CD4-positive, alpha-beta memory T cell (primary cell): ENCODE data around the gene MEIS2. TPM values are rescaled to one million over a fixed set of nuclear protein-coding genes. Genes with fewer than 3 reads are reported as not detected.

ENCODE experiments used
- CTCF ChIA-PET: fragments of 350-600 bp; sonication (Branson Sonifier 250); formaldehyde crosslinking; loops from one replicate; lab custom pipeline; 2021; ENCODE audit warnings: inconsistent platforms; ENCODE audit not compliant: partially characterized antibody; lab: Charles Lee
- POLR2A ChIA-PET: fragments of 350-600 bp; sonication (Branson Sonifier 250); formaldehyde crosslinking; loops from one replicate; lab custom pipeline; 2021; ENCODE audit not compliant: partially characterized antibody; lab: Charles Lee
- DNase-seq, 5 donors: peaks; one replicate each; pipeline versions ENCODE4 v3.0.0 to v3.0.0-alpha.2; 2020 to 2022; ENCODE audit warnings: mixed read lengths in 1 of 5
- H3K27ac ChIP-seq: one replicate; pipeline ENCODE4 v1.7.0; 2013; ENCODE audit warnings: low read depth, low read length
- H3K27me3 ChIP-seq: 2 replicates; pipeline ENCODE4 v1.7.0; 2013; ENCODE audit warnings: mild to moderate bottlenecking, low read length, moderate library complexity; ENCODE audit not compliant: insufficient read depth
- H3K36me3 ChIP-seq: 2 replicates; pipeline ENCODE4 v1.7.0; 2013; ENCODE audit warnings: mild to moderate bottlenecking, low read length, moderate library complexity; ENCODE audit not compliant: insufficient read depth
- H3K4me1 ChIP-seq: 2 replicates; pipeline ENCODE4 v1.7.0; 2013; ENCODE audit warnings: mild to moderate bottlenecking, low read length, moderate library complexity; ENCODE audit not compliant: insufficient read depth
- H3K4me3 ChIP-seq, 2 donors: one replicate each; pipeline ENCODE4 v1.7.0; 2013; ENCODE audit warnings: low read length in 2 of 2, mild to moderate bottlenecking in 1 of 2
- H3K9me3 ChIP-seq, 2 donors: one replicate each; pipeline ENCODE4 v1.7.0; 2013; ENCODE audit warnings: low read length in 2 of 2, control low read depth in 1 of 2; ENCODE audit not compliant: control insufficient read depth in 1 of 2
- H3K27ac Mint-ChIP-seq, 7 donors: one replicate each; pipeline ENCODE4 v1.8.0; 2020 to 2021; ENCODE audit warnings: mixed read lengths in 7 of 7, mild to moderate bottlenecking in 6 of 7, inconsistent platforms in 3 of 7, moderate library complexity in 3 of 7
- H3K27me3 Mint-ChIP-seq, 2 donors: one replicate each; pipeline ENCODE4 v1.8.0; 2020 to 2021; ENCODE audit warnings: mixed read lengths in 2 of 2
- H3K36me3 Mint-ChIP-seq, 2 donors: one replicate each; pipeline ENCODE4 v1.8.0; 2020 to 2021; ENCODE audit warnings: mixed read lengths in 2 of 2, inconsistent platforms in 1 of 2, mild to moderate bottlenecking in 1 of 2
- H3K4me1 Mint-ChIP-seq, 4 donors: one replicate each; pipeline ENCODE4 v1.8.0; 2020 to 2021; ENCODE audit warnings: mixed read lengths in 4 of 4, mild to moderate bottlenecking in 1 of 4
- H3K4me3 Mint-ChIP-seq, 8 donors: one replicate each; pipeline ENCODE4 v1.8.0; 2020 to 2021; ENCODE audit warnings: mixed read lengths in 8 of 8, mild to moderate bottlenecking in 7 of 8, moderate library complexity in 6 of 8, inconsistent platforms in 3 of 8
- H3K9me3 Mint-ChIP-seq, 8 donors: one replicate each; pipeline ENCODE4 v1.8.0; 2020 to 2021; ENCODE audit warnings: mixed read lengths in 8 of 8, mild to moderate bottlenecking in 5 of 8, inconsistent platforms in 3 of 8, moderate library complexity in 1 of 8
- intact Hi-C: fragments of 100-400 bp; cut with micrococcal nuclease; formaldehyde crosslinking; loops from one replicate; pipeline ENCODE4 v1.15.1; 2023
- polyA plus RNA-seq, 2 donors: library from polyadenylated mRNA; unstranded; fragments of 300-500 nt; fragmentation: Illumina TruSeq; gene quantifications; one replicate each; pipeline ENCODE4 v1.2.3, GENCODE V29; 2021
- total RNA-seq, 2 experiments: library from RNA; stranded (reverse); gene quantifications; one replicate each; pipeline ENCODE4 v1.2.3, GENCODE V29; 2021

The MEIS2 gene
- total and polyA plus RNA-seq, 4 experiments from 2014 or later: not detected

DNA sequence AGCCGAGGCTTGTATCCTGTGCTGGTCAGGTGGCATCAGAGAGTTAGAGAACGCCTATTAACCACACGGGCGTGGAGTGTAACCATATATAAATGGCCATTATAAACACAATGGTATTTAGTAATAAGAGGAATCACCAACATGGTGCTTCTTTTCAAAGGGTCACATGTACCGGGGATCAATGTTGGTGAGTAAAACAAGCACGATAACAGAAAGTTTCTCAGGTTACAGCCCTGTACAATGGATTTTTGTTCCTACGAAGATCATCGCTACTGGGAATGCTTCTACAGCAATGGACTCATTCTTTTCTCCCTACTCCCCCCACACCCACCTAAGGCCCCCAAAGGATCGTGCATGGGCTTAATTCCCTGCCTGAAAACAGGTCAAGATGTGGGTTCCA lies 42.5 kb downstream of the MEIS2 start:
- Histone ChIP-seq H3K27me3 (no peaks in the 10 kb centered on the region), H3K36me3 (no peaks in the 10 kb centered on the region), H3K9me3 (no peaks in the 10 kb centered on the region), H3K27ac (no peak overlapping the region), H3K4me3 (no peak overlapping the region), H3K4me1 (no peaks in the 10 kb centered on the region)
- no peak overlapping the region for H3K27ac Mint-ChIP-seq
- ChIA-PET CTCF (no interaction called here), POLR2A (no interaction called here)
- peaks cover 0 to 3% (median under 1%) of the 10 kb centered on the region in 8 donors for H3K9me3 Mint-ChIP-seq
- intact Hi-C loops: no loop called here
- DNase-seq: no peak
- H3K4me3 Mint-ChIP-seq: no peak overlapping the region
- no peaks in the 10 kb centered on the region for H3K36me3 Mint-ChIP-seq
- no peaks in the 10 kb centered on the region for H3K4me1 Mint-ChIP-seq
- no peaks in the 10 kb centered on the region for H3K27me3 Mint-ChIP-seq

DNA sequence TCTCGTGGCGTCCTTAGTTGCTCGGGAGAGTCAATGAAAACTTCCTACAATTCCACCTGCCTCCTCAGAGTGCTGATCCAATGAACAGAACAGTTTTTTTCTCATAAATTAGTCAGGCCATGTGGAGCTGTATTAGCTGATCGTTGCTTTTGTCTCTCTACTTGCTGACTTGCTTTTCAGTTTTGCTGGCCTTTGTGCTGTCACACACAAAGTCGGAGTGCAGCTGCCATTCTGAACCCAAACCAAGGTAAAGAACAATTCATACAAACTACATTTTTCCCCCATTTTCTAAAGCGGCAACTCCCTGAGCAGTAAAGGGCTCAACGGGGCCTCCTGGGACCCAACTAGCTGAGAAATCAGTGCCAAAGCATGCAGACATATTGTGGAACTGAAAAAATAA lies 43.1 kb downstream of the MEIS2 start:
- Mint-ChIP-seq H3K27ac (no peak overlapping the region), H3K9me3 (peaks cover 0 to 5% (median 3%) of the 10 kb centered on the region in 8 donors), H3K4me1 (peaks cover 0 to 1% (median 0%) of the 10 kb centered on the region in 4 donors), H3K36me3 (no peaks in the 10 kb centered on the region), H3K27me3 (no peaks in the 10 kb centered on the region), H3K4me3 (no peak overlapping the region)
- no peak for DNase-seq
- Histone ChIP-seq H3K36me3 (no peaks in the 10 kb centered on the region), H3K27me3 (no peaks in the 10 kb centered on the region), H3K4me3 (no peak overlapping the region), H3K27ac (no peak overlapping the region), H3K4me1 (no peaks in the 10 kb centered on the region), H3K9me3 (no peaks in the 10 kb centered on the region)
- POLR2A ChIA-PET: no interaction called here
- CTCF ChIA-PET: no interaction called here
- intact Hi-C loops: no loop called here

DNA sequence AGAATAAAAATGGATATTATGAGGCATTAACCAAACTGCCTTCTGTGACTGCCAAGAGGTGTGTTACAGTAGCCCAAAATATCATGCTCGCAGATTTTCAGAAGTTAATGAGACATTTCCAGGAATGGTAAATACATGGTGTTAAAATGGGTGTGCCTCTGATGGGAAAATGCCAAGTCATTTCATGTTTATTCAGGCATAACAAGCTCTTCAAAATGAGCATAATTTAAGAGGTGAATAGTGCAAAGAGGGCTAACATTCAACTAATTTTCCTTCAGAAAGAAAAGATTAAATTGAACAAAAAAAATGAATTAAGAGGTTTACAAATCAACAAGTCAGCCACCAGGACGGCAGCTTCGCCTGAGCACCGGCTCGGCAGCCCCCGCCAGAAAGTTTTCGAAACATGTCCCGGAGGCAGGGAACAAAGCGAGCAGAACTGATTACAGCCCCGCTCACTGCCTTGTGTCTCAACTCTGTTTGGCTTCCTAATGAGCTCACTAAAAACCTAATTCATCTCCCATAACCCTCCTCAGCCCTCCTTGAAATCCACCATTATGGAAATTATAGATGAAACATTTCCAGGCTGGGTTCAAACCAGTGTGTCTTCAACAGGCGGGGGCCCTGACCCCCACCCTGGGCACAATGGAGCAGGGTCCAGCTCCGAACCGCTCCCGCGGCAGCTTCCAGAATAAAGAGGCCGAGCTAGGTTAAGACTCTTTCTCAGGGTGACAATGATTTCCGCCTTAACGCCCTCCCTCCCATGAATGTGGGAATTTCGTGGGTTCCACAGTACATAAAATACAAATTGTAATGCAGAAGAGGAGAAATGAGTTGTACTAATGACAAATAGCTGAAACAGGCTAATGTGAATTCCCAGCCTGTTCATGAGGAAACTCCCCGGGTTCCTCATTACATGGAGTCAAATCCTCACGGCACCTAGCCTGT lies 43.9 kb downstream of the MEIS2 start:
- CTCF ChIA-PET: no interaction called here
- Histone ChIP-seq H3K36me3 (no peaks in the 10 kb centered on the region), H3K9me3 (no peaks in the 10 kb centered on the region), H3K27ac (no peak overlapping the region), H3K4me1 (no peaks in the 10 kb centered on the region), H3K4me3 (no peak overlapping the region), H3K27me3 (no peaks in the 10 kb centered on the region)
- H3K4me1 Mint-ChIP-seq: peaks cover 0 to 1% (median 0%) of the 10 kb centered on the region in 4 donors
- no peaks in the 10 kb centered on the region for H3K36me3 Mint-ChIP-seq
- POLR2A ChIA-PET: no interaction called here
- DNase-seq: no peak
- intact Hi-C loops: no loop called here
- H3K4me3 Mint-ChIP-seq: no peak overlapping the region
- no peaks in the 10 kb centered on the region for H3K27me3 Mint-ChIP-seq
- no peak overlapping the region for H3K27ac Mint-ChIP-seq
- peaks cover 0 to 4% (median 3%) of the 10 kb centered on the region in 8 donors for H3K9me3 Mint-ChIP-seq

DNA sequence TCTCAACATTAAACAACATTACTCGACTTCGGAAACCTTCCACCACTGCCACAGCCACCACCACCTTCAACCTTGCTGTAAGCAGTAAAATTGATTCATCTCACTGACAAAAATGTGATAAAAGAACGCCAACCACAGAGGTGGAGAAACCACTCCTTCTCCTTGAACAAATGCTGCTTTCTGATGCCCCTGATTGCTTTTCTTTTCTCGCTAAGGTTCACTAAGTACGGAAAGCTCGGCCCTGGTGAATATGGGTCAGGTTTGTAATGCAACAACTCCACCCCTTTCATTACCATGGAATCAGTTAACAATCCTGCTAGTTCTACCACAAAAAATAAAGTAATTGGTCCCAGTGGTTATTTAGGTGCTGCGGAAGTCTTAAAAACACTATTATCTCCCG lies 44.9 kb downstream of the MEIS2 start:
- ChIA-PET CTCF (no interaction called here), POLR2A (no interaction called here)
- Histone ChIP-seq H3K27ac (no peak overlapping the region), H3K27me3 (no peaks in the 10 kb centered on the region), H3K4me1 (no peaks in the 10 kb centered on the region), H3K36me3 (no peaks in the 10 kb centered on the region), H3K4me3 (no peak overlapping the region), H3K9me3 (no peaks in the 10 kb centered on the region)
- H3K27me3 Mint-ChIP-seq: no peaks in the 10 kb centered on the region
- no peak overlapping the region for H3K27ac Mint-ChIP-seq
- H3K36me3 Mint-ChIP-seq: no peaks in the 10 kb centered on the region
- intact Hi-C loops: no loop called here
- no peak overlapping the region for H3K4me3 Mint-ChIP-seq
- H3K4me1 Mint-ChIP-seq: peaks cover 0 to 1% (median 0%) of the 10 kb centered on the region in 4 donors
- no peak for DNase-seq
- peaks cover 0 to 4% (median 3%) of the 10 kb centered on the region in 8 donors for H3K9me3 Mint-ChIP-seq

DNA sequence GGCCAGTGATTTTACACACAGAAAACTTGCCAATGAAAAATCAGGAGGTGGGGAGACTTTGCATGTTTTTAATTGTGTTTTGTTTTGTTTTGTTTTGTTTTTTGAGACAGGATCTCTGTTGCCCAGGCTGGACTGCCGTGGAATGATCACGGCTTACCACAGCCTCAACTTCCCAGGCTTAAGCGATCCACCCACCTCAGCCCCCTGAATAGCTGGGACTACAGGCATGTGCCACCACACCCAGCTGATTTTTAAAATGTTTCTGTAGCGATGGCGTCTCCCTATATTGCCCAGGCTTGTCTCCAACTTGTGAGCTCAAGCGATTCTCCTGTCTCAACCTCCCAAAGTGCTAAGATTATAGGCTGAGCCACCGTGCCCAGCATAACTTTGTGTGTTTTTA lies 46.0 kb downstream of the MEIS2 start:
- ChIA-PET CTCF (no interaction called here), POLR2A (no interaction called here)
- Mint-ChIP-seq H3K27me3 (no peaks in the 10 kb centered on the region), H3K27ac (no peak overlapping the region), H3K4me3 (no peak overlapping the region), H3K4me1 (peaks cover 0 to 1% (median 0%) of the 10 kb centered on the region in 4 donors), H3K9me3 (peaks cover 0 to 4% (median 3%) of the 10 kb centered on the region in 8 donors), H3K36me3 (no peaks in the 10 kb centered on the region)
- Histone ChIP-seq H3K36me3 (no peaks in the 10 kb centered on the region), H3K4me1 (no peaks in the 10 kb centered on the region), H3K27me3 (no peaks in the 10 kb centered on the region), H3K27ac (no peak overlapping the region), H3K4me3 (no peak overlapping the region), H3K9me3 (no peaks in the 10 kb centered on the region)
- intact Hi-C loops: no loop called here
- DNase-seq: no peak

DNA sequence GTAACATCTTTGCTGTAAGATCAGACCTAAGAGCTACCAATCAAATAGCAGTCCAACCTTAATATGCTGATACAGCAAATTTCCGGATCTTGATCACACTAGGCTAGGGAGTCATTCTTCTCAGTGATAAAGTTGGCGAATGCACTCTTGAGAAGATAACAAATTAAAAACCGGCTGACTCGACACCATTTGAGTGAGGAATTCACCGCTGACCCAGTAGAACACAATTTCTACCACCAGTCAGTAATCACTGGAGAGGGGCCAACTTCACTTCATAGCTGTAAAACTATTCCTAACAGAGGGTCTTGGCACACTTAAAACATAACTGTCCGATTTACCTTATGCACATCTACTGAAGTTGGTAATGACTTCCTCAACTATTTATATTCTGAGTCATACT lies 47.2 kb downstream of the MEIS2 start:
- no peak overlapping the region for H3K27ac ChIP-seq
- H3K9me3 ChIP-seq: no peaks in the 10 kb centered on the region
- no peaks in the 10 kb centered on the region for H3K4me1 ChIP-seq
- no peaks in the 10 kb centered on the region for H3K27me3 ChIP-seq
- H3K9me3 Mint-ChIP-seq: peaks cover 0 to 4% (median 3%) of the 10 kb centered on the region in 8 donors
- intact Hi-C loops: no loop called here
- CTCF ChIA-PET: no interaction called here
- H3K4me3 Mint-ChIP-seq: no peak overlapping the region
- no peaks in the 10 kb centered on the region for H3K36me3 ChIP-seq
- H3K4me3 ChIP-seq: no peak overlapping the region
- peaks cover 0 to 1% (median 0%) of the 10 kb centered on the region in 4 donors for H3K4me1 Mint-ChIP-seq
- no peaks in the 10 kb centered on the region for H3K27me3 Mint-ChIP-seq
- H3K27ac Mint-ChIP-seq: no peak overlapping the region
- POLR2A ChIA-PET: no interaction called here
- no peak for DNase-seq
- no peaks in the 10 kb centered on the region for H3K36me3 Mint-ChIP-seq

DNA sequence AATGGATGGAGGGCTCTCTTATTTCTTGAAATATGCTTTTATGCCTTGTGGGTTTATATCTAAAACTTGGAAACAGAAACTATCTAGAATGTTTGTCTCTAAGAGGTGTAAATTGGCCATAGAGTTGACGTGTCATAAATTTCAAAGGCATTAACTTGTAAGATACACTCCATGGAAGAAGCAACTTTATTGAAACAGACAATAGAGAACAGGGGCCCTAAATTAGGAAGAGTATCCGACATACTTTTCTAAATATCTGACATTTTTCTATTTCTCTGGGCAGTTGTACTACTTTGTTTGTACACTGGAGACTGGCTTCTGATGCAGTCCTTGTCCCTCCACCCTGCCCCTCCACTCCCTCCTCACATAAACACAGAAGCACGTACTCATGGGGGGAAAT lies 50.0 kb downstream of the MEIS2 start:
- H3K4me1 ChIP-seq: no peaks in the 10 kb centered on the region
- H3K27me3 ChIP-seq: no peaks in the 10 kb centered on the region
- CTCF ChIA-PET: no interaction called here
- Mint-ChIP-seq H3K9me3 (peaks cover 0 to 4% (median under 1%) of the 10 kb centered on the region in 8 donors), H3K27ac (no peak overlapping the region), H3K4me1 (peaks cover 0 to 1% (median 0%) of the 10 kb centered on the region in 4 donors), H3K36me3 (no peaks in the 10 kb centered on the region), H3K4me3 (no peak overlapping the region), H3K27me3 (no peaks in the 10 kb centered on the region)
- no peak overlapping the region for H3K27ac ChIP-seq
- POLR2A ChIA-PET: no interaction called here
- H3K4me3 ChIP-seq: no peak overlapping the region
- H3K9me3 ChIP-seq: no peaks in the 10 kb centered on the region
- H3K36me3 ChIP-seq: no peaks in the 10 kb centered on the region
- intact Hi-C loops: no loop called here
- DNase-seq: no peak
